CMK (cell line): Measurements from ENCODE around the gene TEX2.

Source experiments
- DNase-seq: peaks from one replicate; pipeline ENCODE4 v3.0.0-alpha.2; 2010; ENCODE audit warnings: low read depth

The TEX2 gene

DNA sequence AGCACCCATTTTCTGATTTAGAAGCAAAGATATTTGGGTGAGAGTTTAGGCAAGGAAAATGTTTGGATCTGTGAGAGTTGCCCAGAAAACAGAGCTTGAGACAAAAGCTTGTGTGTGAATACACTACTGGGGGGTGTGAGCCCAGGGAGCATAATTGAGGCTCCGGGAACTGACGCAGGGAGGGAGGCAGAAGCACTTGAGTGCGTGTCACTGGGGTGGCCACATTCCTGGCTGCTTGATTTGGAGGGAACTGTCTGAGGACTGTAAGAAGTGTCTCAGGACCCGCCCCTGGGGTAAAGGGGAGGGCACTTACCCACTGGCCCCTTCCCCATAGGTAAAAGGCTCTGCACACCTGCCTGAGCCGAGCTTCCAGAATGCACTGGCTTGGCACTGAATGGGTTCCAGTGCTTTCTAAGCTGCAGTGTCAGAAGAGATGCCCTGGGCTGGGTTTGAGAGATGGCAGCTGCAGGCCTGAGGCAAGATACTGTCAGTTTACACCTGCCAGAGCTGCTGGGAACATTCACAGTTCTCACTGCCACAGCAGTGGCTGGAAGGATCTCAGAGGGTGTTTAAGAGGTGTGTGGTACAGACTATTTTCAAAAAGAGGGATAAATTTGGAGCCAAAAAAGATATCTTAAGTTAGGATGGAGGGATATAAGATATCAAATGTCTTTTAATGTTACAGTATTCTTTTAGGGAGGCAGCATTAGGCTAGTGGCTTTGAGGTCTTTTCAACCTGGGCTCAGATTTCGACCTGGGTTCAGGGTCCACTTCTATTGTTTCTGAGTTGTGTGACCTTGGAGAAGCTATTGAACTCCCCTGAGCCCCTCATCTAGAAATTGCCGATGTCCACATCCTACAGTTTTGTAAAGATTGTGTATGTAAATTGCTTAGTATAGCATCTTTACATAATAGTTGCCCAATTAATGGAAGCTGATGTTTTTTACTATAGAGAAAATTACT is 6.9 kb upstream of the TEX2 start:
- DNase-seq = no peak

DNA sequence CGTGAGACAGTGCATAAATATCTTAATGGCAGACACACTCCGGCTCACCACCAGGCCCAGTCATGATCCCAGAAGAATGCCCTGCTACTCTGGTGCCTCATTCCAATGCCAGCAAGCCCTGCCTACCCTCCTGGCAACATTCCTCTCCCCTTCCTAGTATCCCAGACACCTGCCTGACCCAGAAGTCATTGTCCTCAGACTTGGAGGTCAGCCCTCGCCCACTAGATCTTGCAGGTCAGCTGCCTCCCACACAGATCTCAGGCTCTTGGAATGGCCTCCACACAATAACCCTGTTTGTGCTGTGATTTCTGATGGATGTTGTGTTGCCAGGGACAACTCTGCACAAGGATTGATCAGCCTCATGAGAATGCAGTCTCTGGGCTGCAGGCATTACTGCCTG is 1.8 kb upstream of the TEX2 start:
- DNase-seq = no peak

DNA sequence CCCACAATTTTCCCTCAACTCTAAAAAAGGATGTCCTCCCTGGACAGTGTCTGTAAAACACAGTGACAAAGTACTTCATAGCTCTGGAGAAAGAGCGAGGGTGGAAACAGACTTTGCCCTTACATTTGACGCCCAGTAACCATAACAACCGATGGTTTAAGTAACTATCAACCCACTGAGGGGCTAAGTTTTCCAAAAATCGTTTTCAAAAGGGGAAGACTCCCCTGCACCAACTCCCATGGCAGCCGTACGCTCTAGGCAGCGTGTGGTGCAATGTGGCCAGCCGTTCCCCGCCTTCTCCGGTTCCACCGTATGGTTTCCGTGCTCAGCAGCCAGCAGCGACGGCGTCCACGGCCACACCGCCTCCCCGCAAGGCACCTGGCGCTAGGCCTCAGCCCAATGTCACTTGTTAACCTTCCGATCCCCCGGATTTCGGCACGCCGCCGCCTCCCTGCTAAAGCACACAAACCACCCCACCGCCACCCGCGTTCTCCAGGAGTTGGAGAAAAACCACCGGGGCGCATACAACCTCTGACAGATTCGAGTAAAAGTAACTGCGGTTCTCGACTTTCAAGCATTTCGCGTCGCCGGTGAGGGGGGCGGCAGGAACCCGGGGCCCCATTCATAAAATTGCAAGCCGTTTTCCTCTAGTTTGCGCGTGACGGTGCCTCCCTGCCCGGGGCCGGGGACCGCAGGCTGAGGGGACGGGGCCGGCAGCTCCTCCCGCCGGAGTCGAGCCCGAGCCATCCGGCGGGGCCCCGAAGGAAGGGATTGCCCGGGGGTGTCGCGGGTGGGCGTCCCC is 661 bp downstream of the TEX2 start:
- DNase-seq = no peak

DNA sequence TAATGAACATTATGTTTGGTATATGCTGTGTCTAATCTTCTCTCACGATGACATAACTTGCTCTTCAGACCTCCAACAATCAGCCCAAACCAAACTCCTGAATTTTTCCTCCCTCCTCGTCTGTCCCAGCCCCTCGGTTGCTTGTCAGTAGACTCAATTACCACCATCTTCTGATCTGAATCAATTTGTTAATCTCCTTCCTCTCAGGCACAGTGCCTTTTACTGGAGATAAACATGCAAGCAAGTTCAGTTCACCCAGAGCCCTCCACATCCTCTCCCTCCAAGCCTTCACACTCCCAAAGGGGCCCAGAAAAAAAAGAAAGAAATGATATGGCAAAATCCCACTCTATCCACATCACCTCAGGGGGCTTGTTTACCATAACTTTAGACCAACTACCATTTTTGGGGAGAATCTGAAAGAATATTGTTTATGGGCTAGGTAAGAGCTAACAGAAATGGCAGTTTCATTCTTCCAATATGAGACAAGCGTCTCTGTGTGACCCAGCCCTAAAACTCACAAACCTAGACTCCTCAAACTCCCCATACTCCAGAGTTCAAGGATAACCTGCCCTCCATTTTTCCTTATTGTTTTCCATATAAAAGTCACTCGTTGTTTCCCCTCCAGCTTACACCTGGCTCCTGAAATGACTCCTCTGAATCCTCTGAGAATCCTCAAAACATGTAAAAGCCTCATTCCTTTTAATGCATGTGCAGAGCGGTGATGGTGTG is 1.5 kb downstream of the TEX2 start:
- DNase-seq = no peak

DNA sequence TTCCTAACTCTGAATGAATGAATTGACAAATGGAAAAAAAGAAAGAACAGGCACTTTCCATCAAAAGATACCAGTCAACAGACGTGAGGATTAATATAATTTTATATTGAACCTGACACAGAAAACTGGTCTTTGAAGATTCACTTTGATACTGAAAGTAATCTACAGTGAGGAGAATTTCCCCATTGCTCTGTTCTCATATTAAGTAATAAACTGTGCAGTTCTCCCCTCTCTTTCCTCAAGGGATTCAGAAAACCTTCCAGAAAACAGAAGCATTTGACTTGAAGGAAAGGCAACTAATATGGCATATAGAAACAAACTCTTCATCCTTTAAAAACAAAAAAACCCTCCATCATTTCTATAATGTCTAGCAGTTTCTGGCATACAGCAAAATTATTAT is 2.2 kb downstream of the TEX2 start:
- DNase-seq = no peak

DNA sequence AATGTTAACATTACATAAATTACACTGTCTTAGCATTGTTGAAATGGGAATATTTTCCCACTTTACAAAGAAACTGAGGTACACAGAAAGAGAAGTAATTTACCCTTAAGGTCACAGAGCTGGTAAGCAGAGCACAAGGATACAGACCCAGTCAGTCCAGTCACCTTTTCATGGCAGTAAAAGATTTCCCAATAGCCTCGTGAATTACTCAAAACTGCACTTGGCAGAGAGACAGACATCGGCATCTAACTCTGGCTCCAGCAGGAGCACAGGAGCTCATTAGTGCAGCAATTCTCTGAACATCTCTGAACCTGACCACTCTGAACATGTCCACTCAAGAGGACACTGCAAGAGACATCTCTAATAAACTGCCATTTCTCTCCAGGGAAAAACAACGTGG is 3.1 kb downstream of the TEX2 start:
- no peak for DNase-seq

DNA sequence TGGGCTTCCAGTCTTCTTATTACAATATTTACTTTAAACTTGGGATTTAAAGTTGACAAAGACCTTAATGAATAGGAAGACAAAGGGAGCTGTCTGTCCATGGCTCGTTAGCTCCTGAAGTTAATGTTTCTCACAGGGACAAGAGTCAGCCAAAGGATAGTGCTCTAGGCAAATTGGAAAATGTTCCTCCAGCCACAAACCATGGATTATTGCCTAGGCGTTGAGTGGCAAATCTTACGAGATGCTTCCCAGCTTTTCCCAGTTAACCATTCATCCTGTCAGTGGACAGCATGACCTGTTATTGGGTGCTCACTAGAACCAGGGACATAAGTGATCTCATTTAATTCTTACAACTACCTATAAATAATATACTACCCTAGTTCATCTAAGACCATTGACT is 3.6 kb downstream of the TEX2 start:
- no peak for DNase-seq

DNA sequence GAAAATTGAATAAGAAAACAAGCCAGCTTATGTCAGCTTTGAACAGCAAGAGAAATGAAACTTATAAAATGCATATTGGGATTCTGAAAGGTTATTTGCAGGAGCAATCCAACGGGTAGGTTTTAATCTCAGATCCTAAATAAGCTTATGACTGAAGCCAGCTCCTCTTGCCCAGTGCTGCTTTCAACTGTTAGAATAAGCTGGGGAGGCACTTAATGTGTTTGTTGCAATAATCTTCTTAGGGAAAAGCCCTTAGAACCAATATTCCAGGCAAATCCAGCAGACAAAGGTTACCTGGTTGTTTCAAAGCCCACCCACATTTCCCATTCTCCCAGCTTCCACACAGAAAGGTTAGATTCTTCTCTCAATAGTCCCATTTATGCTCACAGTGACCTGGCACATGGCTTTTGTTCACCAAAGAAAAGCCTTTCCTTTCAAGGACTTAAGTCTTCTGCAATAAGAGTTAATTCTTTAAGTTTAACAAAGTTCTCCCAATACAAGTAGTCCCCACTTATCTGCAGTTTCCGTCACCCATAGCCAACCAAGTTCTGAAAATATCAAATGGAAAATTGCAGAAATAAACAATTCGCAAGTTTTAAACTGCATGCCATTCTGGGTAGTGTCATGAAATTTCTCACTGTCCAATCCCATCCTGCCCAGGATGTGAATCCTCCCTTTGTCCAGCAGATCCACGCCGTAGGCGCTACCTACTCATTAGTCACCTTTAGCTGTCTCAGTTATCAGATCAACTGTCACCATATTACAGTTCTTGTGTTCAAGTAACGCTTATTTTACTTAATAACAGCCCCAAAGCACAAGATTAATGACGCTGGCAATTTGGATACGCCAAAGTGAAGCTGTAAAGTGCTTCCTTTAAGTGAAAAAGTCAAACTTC is 5.9 kb downstream of the TEX2 start:
- no peak for DNase-seq

DNA sequence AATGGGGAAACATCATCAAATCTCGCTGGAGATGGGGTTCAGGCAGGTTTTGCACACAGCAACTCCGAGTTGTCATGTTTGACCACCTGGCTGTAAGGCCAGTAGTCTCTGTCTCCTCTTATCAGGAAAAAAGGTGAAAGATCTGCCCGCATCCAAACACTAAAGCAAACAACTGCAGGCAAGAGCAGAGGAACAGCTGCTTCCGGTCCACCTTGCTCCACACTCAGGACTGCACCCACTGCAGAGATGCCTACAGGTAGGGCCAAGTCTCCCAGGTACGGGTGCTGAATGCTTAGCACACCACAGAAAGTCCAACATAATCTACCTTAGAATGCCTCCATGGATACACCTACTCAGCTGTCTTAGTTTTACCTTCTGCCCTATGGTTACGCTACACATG is 7.3 kb downstream of the TEX2 start:
- no peak for DNase-seq

DNA sequence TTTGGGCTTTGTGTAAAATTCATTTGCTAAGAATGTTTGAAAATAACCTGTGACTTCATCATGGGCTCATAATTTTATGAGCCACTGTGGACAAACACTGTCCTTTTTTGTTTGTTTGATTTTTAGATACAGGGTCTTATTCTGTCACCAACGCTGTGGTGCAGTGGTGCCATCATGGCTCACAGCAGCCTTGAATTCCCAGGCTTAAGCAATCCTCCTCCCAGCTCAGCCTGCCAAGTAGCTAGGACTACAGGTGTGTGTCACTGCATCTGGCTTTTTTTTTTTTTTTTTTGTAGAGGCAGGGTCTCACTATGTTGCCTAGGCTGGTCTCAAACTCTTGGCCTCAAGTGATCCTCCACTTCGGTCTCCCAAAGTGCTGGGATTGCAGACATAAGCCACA is 8.3 kb downstream of the TEX2 start:
- DNase-seq = no peak

DNA sequence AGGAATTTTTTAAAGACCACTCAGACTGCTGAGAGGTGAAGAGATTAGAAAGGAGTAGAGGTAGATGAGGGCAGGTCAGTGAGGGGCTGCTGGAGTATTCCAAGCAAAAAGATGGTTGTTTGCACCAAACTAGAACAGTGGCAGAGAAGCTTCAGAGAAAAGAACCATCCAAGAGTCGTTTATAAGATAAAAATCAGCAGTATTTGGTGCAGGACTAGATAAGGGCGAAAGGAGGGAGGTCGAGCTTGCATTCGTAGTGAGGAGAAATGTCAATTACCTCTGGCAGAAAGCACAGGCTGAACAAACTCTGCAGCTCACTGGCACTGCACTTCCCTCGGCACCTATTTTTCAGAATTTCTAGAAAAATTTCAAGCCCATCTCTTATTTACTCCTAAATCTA is 9.6 kb downstream of the TEX2 start:
- DNase-seq = no peak

DNA sequence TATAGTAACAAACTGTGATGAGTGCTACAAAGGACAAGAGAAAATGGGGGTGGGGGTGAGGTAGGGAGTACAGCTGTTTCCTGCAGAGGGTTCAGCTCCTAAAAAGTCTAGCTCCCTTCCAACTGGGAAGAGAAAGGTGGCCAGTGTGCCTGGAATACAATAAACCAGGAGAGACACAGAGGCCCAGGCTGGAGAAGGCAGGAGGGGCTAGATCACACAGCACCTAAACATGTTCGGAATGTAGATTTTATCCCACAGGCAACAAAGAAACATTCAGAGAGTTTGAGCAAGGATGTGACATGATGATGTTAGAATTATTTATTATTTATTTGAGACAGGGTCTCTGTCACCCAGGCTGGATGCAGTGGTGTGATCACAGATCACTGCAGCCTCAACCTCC is 10.2 kb downstream of the TEX2 start:
- no peak for DNase-seq

DNA sequence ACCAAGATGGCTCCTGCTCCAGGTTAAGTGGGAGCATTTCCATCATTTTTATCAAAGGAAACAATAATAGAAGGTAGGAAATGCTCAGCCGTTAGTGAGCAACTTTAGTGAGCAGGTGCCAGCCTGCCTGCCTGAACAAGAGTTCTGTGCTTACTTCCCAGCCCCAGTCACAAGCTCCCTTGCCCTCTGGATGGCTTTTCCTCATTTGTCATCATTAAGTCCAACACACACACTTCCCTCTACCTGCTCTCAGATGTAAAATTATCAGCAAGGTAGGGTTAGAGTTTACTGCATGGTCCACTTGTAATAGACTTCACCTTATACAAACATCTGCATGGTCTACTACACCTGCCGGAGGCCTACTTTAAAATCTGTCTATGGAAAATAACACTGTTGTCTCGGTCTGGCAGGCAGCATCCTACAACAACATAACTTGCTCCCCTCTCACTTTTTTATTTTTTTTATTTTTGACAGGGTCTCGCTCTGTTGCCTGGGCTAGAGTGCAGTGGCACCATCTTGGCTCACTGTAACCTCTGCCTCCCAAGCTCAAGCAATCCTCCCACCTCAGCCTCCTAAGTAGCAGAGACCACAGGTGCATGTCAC is 12.7 kb downstream of the TEX2 start:
- no peak for DNase-seq

DNA sequence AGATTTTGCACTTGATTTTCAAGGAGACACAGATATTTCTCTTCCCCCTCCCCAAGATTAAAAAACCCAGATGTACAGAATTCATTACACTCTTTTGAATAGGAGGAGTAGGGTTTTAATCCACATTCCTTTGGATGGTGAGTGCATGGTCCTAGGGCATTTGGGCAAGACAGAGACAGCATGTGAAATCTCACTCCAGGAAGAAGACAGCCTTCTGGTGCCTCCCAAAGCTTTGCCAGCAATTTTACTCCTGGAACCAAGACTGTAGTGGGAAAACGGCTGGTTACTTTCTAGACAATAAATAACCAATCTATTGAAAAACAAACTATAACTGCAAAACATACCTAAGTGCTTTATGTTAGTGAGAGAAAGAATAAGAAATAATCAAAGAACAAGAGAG is 15.2 kb downstream of the TEX2 start:
- DNase-seq = no peak

DNA sequence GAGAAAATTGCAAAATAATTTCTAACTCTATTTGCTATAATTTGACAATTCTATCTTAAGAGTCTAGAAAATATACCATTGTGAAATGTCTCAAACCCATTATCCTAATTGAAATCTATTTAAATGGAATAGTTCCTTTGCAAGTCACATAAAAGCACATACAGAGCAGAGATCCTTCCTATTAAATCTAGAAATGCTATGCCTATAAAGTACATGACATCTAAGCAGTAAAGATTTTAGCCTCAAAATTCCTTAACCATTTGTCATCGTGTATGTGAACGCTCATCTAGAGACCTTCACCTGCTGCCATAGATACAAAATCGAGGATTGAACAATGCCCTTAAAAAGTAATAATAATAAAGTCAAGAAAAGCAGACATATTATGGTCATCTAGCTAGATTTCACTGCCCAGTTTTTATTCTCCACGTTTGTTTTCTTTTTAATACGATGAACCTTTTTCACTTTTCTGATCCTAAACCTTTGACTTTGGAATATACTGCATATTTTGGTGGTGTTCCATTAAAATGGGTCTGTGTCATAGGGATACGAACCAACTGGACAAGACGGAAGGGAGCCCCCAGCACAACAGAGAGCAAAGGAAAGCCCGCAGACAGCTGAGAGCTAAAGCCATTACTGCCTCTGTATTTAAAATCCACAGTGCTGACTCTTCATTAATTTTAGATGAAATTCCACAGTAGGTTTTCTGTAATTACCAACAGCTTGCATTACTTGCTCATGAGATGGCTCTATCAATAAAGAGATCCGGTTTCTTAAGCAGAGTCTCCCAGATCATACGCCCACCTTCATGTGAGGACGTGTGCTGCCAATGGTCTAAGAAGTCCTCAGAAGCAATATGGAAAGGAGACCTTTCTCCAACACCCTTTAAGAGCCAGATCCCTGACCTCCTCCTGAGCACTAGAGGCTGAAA is 17.6 kb downstream of the TEX2 start:
- no peak for DNase-seq

DNA sequence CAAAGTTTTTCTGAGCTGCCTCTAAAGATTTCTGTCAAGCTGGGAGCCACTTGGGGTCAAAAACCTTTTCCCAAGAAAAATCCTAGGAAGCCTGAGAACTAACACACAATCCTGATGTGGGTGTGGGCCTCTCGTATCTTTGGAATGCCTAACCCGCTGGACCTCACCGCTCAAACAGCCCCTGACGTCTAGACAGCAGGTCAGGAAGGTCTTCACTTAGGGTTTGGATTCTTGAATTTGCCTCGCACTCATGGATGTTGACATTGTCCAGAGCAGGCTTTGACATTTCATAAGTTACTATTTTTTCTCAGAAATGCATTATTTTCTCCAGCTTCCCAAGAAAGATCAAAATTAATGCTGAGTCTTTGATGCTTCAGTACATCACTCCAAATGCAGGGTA is 18.9 kb downstream of the TEX2 start:
- DNase-seq = no peak

DNA sequence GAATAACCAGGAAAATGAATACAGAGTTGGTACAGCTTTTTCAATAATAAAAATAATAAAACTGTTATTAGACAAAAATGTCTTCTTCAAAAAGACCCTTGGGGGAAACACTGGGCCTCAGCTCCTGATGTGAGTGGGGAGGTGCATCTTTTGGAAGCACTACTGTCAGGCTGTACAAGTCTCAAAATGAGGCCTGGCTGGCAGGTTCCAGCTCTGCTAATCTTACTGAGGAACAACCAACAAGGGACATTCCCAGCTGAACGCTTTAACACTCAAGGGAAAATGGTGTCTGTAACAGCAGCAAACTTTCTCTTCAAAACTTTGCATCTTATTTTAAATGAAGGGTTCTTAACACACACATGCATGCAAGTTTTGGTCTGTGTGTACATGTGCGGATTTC is 19.7 kb downstream of the TEX2 start:
- no peak for DNase-seq

DNA sequence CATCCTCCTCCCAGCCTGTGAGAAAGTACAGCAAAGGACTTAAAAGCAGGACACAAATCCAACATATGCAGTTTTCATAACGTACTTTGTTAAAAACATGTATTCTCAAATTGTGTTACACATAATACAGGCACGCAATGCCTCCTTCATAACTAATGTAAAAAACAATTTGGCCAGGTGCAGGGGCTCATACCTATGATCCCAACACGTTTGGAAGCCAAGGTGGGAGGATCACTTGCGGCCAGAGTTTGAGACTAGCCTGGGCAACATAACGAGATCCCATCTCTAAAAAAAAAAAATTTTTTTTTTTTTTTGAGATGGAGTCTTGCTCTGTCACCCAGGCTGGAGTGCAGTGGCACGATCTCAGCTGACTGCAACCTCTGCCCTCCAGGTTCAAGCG is 20.4 kb downstream of the TEX2 start:
- no peak for DNase-seq

DNA sequence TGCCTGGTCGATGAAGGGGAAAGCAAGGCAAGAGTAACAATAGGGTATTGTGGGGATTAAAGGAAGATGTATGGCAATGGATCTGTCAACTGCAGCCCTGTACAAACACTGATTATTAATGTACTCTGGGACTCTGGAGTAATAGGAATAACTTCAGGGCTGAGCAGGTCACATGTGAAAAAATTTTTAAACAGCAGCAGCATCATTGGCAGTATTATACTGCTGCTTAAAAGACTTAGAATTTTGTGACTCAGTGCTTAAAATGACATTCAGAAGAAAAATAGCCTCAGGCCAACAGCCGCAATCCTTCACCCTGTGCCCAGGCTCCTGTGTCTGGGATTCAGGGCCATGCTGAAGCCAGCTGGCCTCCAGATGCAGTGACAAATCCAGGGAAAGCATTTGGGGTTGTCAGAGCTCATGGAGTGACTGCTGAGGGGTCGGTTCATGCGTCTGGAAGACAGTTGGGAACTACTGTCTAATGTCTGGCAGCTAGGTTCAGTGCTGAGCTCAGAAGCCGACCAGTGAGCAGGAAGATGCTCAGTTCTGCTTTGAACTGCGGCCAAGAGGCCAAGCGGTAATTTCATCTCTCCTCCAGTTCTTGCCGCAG is 22.2 kb downstream of the TEX2 start:
- DNase-seq = no peak
